ENCODE results near the gene C22orf31. TPM values are rescaled to one million over a fixed set of nuclear protein-coding genes. Genes with fewer than 3 reads are reported as not detected.

Gene C22orf31
- total RNA-seq, 2 donors from 2014 or later = not detected

DNA sequence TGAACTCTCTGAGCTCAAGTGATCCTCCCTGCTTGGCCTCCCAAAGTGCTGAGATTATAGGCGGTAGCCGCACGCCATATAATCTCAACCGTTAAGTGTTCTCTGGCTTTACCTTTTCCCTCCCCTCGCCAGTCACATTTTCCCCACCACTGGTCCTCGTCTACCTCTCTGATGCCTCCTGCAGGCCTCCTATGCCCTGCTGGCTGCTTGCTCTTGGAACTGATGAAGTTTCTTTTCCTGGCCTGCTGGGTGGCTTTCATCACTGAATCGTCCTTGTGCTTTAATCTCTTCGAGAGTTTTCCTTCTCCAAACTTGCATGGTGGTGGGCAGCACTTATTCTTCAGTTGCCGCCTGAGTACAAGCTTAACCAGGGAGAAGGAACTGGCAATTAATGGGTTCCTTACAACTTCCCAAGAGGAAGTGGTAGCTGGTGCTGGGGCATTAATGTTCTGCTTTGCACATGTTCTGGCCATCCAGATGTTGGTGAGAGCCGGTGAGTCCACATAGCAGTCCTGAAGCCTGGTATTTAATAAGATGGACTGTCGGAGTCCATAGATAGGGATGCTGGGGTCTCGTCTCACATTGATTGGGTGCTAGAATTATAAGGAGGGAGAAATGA lies 1.3 kb downstream of the C22orf31 start:
- no peaks in the 10 kb centered on the region for H3K9me3 ChIP-seq (ENCODE audit: control insufficient read depth, low read length, poor library complexity, severe bottlenecking)
- Mint-ChIP-seq H3K4me1 (peaks cover 5% of the 10 kb centered on the region), H3K4me3 (no peak overlapping the region), H3K27me3 (peaks cover 46% of the 10 kb centered on the region), H3K36me3 (ENCODE audit: low read depth) (peaks cover 3% of the 10 kb centered on the region), H3K27ac (no peak overlapping the region)
- DNase-seq (no peak), ATAC-seq (no peak)

DNA sequence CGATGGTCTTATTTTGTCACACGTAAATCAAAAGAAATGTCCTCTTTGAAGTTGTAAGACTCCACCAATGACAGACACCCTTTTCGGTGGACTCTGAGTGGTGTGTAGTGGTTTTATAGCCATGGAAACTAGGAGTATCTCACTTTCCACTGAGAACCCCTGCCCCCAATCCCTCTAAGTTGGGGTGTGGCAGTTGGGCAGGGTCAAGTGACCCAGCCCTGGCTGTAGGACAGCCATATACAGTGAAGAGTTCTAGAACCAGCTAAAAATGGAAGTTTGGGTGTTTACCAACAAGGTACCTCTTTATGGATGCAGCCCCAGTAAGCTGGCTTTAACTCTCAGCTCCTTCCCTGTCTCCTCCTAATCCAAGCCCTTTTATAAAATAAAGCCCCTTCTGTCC lies 5.2 kb downstream of the C22orf31 start:
- Mint-ChIP-seq H3K4me3 (no peak overlapping the region), H3K4me1 (peaks cover 2% of the 10 kb centered on the region), H3K27ac (no peak overlapping the region), H3K27me3 (peaks cover 30% of the 10 kb centered on the region), H3K36me3 (ENCODE audit: low read depth) (peaks cover 3% of the 10 kb centered on the region)
- ATAC-seq (no peak), DNase-seq (no peak)
- H3K9me3 ChIP-seq (ENCODE audit: control insufficient read depth, low read length, poor library complexity, severe bottlenecking) = no peaks in the 10 kb centered on the region

DNA sequence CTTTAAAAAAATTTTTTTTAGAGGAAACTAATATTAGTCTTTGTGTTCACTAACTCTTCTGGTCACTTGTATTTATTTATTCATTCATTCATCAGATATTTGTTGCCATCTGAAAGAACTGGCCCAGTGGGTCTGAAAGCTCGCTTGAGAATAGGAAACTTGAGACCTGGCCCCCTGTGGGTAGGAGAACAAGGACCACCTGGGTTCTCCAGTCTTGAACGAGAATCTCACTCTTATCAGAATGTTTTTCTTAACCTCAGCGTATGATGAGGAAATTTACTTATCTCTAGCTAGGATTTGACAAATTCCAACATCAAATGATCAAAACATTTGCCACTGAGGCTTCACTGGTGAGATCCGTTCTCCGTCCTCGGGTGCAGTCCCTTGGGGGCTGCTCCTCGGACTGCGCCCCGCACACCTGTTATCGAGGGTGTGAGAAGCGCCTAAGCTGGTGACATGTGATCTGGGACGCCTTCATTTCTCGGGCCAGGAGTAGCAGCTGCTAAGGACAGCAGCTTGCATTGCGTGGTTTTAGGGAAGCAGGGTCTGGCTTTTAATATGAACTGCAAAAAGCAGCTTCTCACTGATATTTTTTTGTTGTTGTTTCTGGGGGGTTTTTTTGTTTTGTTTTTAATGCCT lies 6.3 kb downstream of the C22orf31 start:
- H3K9me3 ChIP-seq (ENCODE audit: control insufficient read depth, low read length, poor library complexity, severe bottlenecking) = no peaks in the 10 kb centered on the region
- H3K27ac Mint-ChIP-seq = no peak overlapping the region
- ATAC-seq = no peak
- peaks cover 19% of the 10 kb centered on the region for H3K27me3 Mint-ChIP-seq
- H3K4me3 Mint-ChIP-seq = no peak overlapping the region
- H3K36me3 Mint-ChIP-seq (ENCODE audit: low read depth) = peaks cover 3% of the 10 kb centered on the region
- no peak for DNase-seq
- H3K4me1 Mint-ChIP-seq = peaks cover 1% of the 10 kb centered on the region

DNA sequence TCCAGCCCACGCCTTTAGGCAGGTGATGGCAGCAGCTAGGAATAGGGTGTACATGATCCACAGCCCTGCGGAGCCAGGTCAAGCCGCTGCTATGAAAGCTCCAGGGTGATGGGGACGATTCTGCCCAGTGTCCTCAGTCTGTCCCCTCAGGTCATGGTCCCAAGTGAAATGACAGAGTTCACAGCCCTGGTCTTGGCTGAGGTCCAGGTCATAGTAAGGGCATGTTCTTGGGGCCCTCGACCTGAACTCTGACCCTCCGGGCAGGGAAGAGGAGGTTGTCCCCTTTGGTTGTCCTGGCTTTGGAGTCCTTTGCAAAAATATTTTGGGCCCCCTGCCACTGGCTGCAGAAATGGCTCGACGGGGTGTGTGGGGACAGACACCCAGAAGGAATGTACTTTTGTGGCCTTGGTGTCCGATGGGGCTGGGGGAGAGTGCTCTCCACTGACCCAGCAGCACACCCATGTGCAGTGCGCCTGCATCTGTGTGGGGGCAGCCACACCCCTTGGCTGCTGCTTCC lies 7.3 kb downstream of the C22orf31 start:
- Mint-ChIP-seq H3K36me3 (ENCODE audit: low read depth) (peaks cover 2% of the 10 kb centered on the region), H3K27me3 (peaks cover 10% of the 10 kb centered on the region), H3K4me1 (no peaks in the 10 kb centered on the region), H3K4me3 (no peak overlapping the region), H3K27ac (no peak overlapping the region)
- no peak for DNase-seq
- ATAC-seq = no peak
- H3K9me3 ChIP-seq (ENCODE audit: control insufficient read depth, low read length, poor library complexity, severe bottlenecking) = no peaks in the 10 kb centered on the region

GRCh38 chr22:29053048-29053702 lies 8.5 kb downstream of the C22orf31 start:
- Mint-ChIP-seq H3K36me3 (ENCODE audit: low read depth) (peaks cover 2% of the 10 kb centered on the region), H3K4me3 (no peak overlapping the region), H3K4me1 (no peaks in the 10 kb centered on the region), H3K27me3 (peaks cover 5% of the 10 kb centered on the region), H3K27ac (no peak overlapping the region)
- DNase-seq (no peak), ATAC-seq (no peak)
- H3K9me3 ChIP-seq (ENCODE audit: control insufficient read depth, low read length, poor library complexity, severe bottlenecking) = no peaks in the 10 kb centered on the region

DNA sequence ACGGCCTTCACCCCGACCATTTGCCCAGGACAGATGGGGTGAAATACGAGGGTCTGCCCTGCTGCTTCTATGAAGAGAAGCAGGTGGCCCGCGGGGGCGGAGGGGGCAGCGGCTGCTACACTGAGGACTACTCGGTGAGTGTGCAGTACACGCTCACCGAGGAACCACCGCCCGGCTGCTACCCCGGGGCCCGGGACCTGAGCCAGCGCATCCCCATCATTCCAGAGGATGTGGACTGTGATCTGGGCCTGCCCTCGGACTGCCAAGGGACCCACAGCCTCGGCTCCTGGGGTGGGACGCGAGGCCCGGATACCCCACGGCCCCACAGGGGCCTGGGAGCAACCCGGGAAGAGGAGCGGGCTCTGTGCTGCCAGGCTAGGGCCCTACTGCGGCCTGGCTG lies 11.2 kb downstream of the C22orf31 start:
- no peak for ATAC-seq
- Mint-ChIP-seq H3K27ac (no peak overlapping the region), H3K36me3 (ENCODE audit: low read depth) (peaks cover 2% of the 10 kb centered on the region), H3K27me3 (peaks cover 5% of the 10 kb centered on the region), H3K4me3 (no peak overlapping the region), H3K4me1 (no peaks in the 10 kb centered on the region)
- no peak for DNase-seq
- no peaks in the 10 kb centered on the region for H3K9me3 ChIP-seq (ENCODE audit: control insufficient read depth, low read length, poor library complexity, severe bottlenecking)

DNA sequence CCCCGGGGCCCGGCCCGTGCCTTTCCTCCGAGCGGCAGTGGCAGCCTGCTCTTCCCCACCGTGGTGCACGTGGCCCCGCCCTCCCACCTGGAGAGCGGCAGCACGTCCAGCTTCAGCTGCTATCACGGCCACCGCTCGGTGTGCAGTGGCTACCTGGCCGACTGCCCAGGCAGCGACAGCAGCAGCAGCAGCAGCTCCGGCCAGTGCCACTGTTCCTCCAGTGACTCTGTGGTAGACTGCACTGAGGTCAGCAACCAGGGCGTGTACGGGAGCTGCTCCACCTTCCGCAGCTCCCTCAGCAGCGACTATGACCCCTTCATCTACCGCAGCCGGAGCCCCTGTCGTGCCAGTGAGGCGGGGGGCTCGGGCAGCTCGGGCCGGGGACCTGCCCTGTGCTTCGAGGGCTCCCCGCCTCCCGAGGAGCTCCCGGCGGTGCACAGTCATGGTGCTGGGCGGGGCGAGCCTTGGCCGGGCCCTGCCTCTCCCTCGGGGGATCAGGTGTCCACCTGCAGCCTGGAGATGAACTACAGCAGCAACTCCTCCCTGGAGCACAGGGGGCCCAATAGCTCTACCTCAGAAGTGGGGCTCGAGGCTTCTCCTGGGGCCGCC lies 11.9 kb downstream of the C22orf31 start:
- Mint-ChIP-seq H3K27ac (no peak overlapping the region), H3K4me1 (no peaks in the 10 kb centered on the region), H3K4me3 (no peak overlapping the region), H3K36me3 (ENCODE audit: low read depth) (peaks cover 2% of the 10 kb centered on the region), H3K27me3 (peaks cover 3% of the 10 kb centered on the region)
- H3K9me3 ChIP-seq (ENCODE audit: control insufficient read depth, low read length, poor library complexity, severe bottlenecking) = no peaks in the 10 kb centered on the region
- DNase-seq = no peak
- ATAC-seq = no peak

- Mint-ChIP-seq H3K4me1 (no peaks in the 10 kb centered on the region), H3K27ac (no peak overlapping the region), H3K36me3 (ENCODE audit: low read depth) (peaks cover 2% of the 10 kb centered on the region), H3K27me3 (no peaks in the 10 kb centered on the region), H3K4me3 (no peak overlapping the region)
- DNase-seq (no peak), ATAC-seq (no peak)
- no peaks in the 10 kb centered on the region for H3K9me3 ChIP-seq (ENCODE audit: control insufficient read depth, low read length, poor library complexity, severe bottlenecking)
These were observed 12.6 kb downstream of the C22orf31 start for GRCh38 chr22:29048822-29049654.

DNA sequence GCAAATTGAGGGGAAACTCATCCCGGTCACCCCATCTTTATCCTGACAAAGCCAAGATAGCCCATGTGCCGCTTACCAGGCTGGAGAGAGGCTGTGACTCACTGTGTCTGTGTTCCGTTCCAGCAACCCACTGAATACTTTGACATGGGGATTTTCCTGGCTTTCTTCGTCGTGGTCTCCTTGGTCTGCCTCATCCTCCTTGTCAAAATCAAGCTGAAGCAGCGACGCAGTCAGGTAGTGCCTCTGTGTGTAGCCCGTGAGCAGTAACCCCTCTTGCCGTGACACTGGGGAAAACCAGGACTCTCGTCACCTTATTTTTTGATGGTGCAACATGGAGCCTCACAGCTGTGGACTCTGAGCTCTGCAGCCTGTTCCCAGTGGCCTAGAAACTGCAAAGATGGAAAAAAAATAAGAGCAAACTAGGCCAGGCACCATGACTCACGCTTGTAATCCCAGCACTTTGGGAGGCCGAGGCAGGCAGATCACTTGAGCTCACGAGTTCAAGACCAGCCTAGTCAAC lies 16.9 kb downstream of the C22orf31 start:
- peaks cover 2% of the 10 kb centered on the region for H3K36me3 Mint-ChIP-seq (ENCODE audit: low read depth)

DNA sequence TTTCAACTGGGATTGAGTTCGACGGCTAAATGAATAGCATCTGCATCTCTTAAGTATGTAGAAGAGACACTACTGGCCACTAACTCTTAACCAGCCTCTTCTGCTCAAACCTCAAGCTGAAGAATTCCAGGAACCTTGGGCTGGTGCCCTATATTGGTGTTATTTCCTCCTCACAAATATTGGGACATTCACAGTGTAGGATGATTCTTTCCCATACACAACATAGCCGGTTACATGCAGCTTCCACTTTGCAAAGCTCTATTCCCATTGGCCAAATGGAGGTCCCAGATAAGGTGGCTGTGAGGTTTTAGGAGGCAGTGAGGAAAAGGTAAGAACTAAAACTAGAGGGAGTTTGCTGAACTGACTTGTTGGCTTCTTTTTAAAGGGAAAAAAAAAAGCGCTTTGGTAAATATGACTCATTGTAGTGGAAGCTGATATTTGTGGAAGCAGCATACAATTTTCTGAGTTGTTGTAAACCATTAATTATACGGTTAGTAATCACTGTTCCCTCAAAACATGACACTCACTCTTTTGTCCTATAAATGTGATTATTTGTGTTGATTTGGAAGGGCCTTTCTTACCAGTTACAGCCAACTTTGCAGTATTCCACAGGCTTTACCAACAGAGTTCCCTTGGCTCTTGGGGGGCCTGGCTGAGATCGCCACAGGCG lies 17.6 kb downstream of the C22orf31 start:
- H3K9me3 ChIP-seq (ENCODE audit: control insufficient read depth, low read length, poor library complexity, severe bottlenecking) = no peaks in the 10 kb centered on the region
- ATAC-seq = no peak
- H3K36me3 Mint-ChIP-seq (ENCODE audit: low read depth) = no peaks in the 10 kb centered on the region
- no peaks in the 10 kb centered on the region for H3K4me1 Mint-ChIP-seq
- H3K27ac Mint-ChIP-seq = no peak overlapping the region
- H3K4me3 Mint-ChIP-seq = no peak overlapping the region
- no peaks in the 10 kb centered on the region for H3K27me3 Mint-ChIP-seq
- no peak for DNase-seq

More for the DNA sequence above, 16.9 kb downstream of the C22orf31 start:
- no peaks in the 10 kb centered on the region for H3K9me3 ChIP-seq (ENCODE audit: control insufficient read depth, low read length, poor library complexity, severe bottlenecking)
- DNase-seq (no peak), ATAC-seq (no peak)
- H3K4me1 Mint-ChIP-seq = no peaks in the 10 kb centered on the region
- no peak overlapping the region for H3K4me3 Mint-ChIP-seq
- H3K27me3 Mint-ChIP-seq = no peaks in the 10 kb centered on the region
- no peak overlapping the region for H3K27ac Mint-ChIP-seq

DNA sequence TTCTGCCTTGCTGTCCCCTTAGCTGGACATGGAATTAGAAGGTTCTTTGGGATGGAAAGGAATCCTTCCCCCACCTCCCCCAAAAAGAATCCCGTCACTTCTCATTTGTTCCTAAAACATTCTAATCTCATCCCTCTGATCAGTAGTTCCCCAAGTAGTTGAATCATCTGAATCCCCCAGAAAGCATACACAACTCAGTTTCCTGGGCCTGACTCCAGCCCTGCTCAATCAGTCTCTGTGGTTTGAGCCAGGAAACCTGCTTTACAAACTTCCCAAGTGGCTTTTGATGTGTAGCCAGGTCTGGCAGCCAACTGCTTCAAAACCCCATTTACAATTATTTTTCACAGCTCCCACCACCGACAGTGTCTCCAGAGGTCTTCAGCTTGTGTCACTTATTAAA lies 20.2 kb downstream of the C22orf31 start:
- DNase-seq (no peak), ATAC-seq (no peak)
- no peaks in the 10 kb centered on the region for H3K27me3 Mint-ChIP-seq
- H3K36me3 Mint-ChIP-seq (ENCODE audit: low read depth) = no peaks in the 10 kb centered on the region
- no peak overlapping the region for H3K27ac Mint-ChIP-seq
- no peak overlapping the region for H3K4me3 Mint-ChIP-seq
- no peaks in the 10 kb centered on the region for H3K9me3 ChIP-seq (ENCODE audit: control insufficient read depth, low read length, poor library complexity, severe bottlenecking)
- H3K4me1 Mint-ChIP-seq = no peaks in the 10 kb centered on the region
